Neural progenitor cell (in vitro differentiated cells): ENCODE results near the gene THRB. TPM values are rescaled to one million over a fixed set of nuclear protein-coding genes. Genes with fewer than 3 reads are reported as not detected.

Source experiments
- DNase-seq: peaks from one replicate; pipeline ENCODE4 v3.0.0-alpha.2; 2016; ENCODE audit warnings: low spot score
- H2AFZ ChIP-seq: fragments of 200-600 bp; sonication (generic); replicated peaks from 2 replicates; pipeline ENCODE4 v1.6.1; 2016; ENCODE audit warnings: antibody characterized with exemption
- H3F3A ChIP-seq: fragments of 200-600 bp; sonication (generic); 2 replicates; pipeline ENCODE4 v1.6.1; 2016; ENCODE audit warnings: antibody characterized with exemption, low read depth
- H3K27ac ChIP-seq: fragments of 200-600 bp; sonication (generic); 2 replicates; pipeline ENCODE4 v1.5.1; 2016; ENCODE audit warnings: mild to moderate bottlenecking
- H3K27me3 ChIP-seq: fragments of 200-600 bp; sonication (generic); 2 replicates; pipeline ENCODE4 v1.6.1; 2016; ENCODE audit warnings: mild to moderate bottlenecking, moderate library complexity
- H3K36me3 ChIP-seq: fragments of 200-600 bp; sonication (generic); 2 replicates; pipeline ENCODE4 v1.5.1; 2016
- H3K4me1 ChIP-seq: fragments of 200-600 bp; sonication (generic); 2 replicates; pipeline ENCODE4 v1.6.1; 2016; ENCODE audit warnings: mixed run types
- H3K4me2 ChIP-seq: fragments of 200-600 bp; sonication (generic); 2 replicates; pipeline ENCODE4 v1.6.1; 2016
- H3K4me3 ChIP-seq: fragments of 200-600 bp; sonication (generic); 2 replicates; pipeline ENCODE4 v1.5.1; 2016
- H3K79me2 ChIP-seq: fragments of 200-600 bp; sonication (generic); 2 replicates; pipeline ENCODE4 v1.6.1; 2016; ENCODE audit warnings: low read depth
- H3K9ac ChIP-seq: fragments of 200-600 bp; sonication (generic); 2 replicates; pipeline ENCODE4 v1.6.1; 2016
- H3K9me3 ChIP-seq: fragments of 200-600 bp; sonication (generic); 2 replicates; pipeline ENCODE4 v1.5.1; 2016; ENCODE audit warnings: low read depth
- H4K20me1 ChIP-seq: fragments of 200-600 bp; sonication (generic); 2 replicates; pipeline ENCODE4 v1.6.1; 2016; ENCODE audit warnings: low read depth
- H3K27ac Mint-ChIP-seq: 3 replicates; pipeline ENCODE4 v1.8.0; 2021; ENCODE audit warnings: mixed read lengths
- H3K27me3 Mint-ChIP-seq: 2 replicates; pipeline ENCODE4 v1.8.0; 2022; ENCODE audit warnings: low read depth, mild to moderate bottlenecking, inconsistent platforms, moderate library complexity, mixed read lengths; ENCODE audit not compliant: insufficient read depth
- H3K36me3 Mint-ChIP-seq: 3 replicates; pipeline ENCODE4 v1.8.0; 2021; ENCODE audit warnings: mixed read lengths
- H3K4me1 Mint-ChIP-seq: 3 replicates; pipeline ENCODE4 v1.8.0; 2021; ENCODE audit warnings: mixed read lengths
- H3K4me3 Mint-ChIP-seq: 3 replicates; pipeline ENCODE4 v1.8.0; 2021; ENCODE audit warnings: mild to moderate bottlenecking, moderate library complexity, mixed read lengths
- H3K9me3 Mint-ChIP-seq: 3 replicates; pipeline ENCODE4 v1.8.0; 2020; ENCODE audit warnings: mixed read lengths
- CTCF ChIP-seq: fragments of 200-600 bp; sonication (generic); IDR thresholded peaks from 2 replicates; pipeline ENCODE4 v1.5.1; 2017; ENCODE audit warnings: antibody characterized with exemption, mild to moderate bottlenecking
- EZH2 ChIP-seq: fragments of 200-600 bp; sonication (generic); IDR thresholded peaks from 2 replicates; pipeline ENCODE4 v1.6.1; 2017; ENCODE audit warnings: antibody characterized with exemption, mild to moderate bottlenecking, moderate library complexity
- EZH2phosphoT487 ChIP-seq: fragments of 200-600 bp; sonication (generic); IDR thresholded peaks from 2 replicates; pipeline ENCODE4 v1.6.1; 2017; ENCODE audit warnings: antibody characterized with exemption
- total RNA-seq: library from RNA; depleted of rRNA; stranded (reverse); fragments of >200 nt; gene quantifications from 2 replicates; pipeline ENCODE4 v1.2.3, GENCODE V29; 2015; ENCODE audit warnings: low replicate concordance

The THRB gene
- total RNA-seq, 1 donor from 2014 or later = 1.2 TPM

GRCh38 chr3:24354230-24354629 is 140.4 kb downstream of the THRB start:
- Mint-ChIP-seq H3K9me3 (no peaks in the 10 kb centered on the region), H3K4me3 (no peak overlapping the region), H3K27ac (no peak overlapping the region), H3K36me3 (no peaks in the 10 kb centered on the region), H3K27me3 (peaks cover 3% of the 10 kb centered on the region), H3K4me1 (peaks cover 8% of the 10 kb centered on the region)
- Histone ChIP-seq H3K4me1 (peaks cover 11% of the 10 kb centered on the region), H3K4me2 (no peak overlapping the region), H3K27me3 (no peaks in the 10 kb centered on the region), H3F3A (no peaks in the 10 kb centered on the region), H2AFZ (no peak overlapping the region), H3K9me3 (no peaks in the 10 kb centered on the region), H3K36me3 (no peaks in the 10 kb centered on the region), H3K27ac (no peak overlapping the region), H3K79me2 (no peaks in the 10 kb centered on the region), H3K9ac (no peak overlapping the region), H3K4me3 (no peak overlapping the region), H4K20me1 (no peaks in the 10 kb centered on the region)
- no peak for DNase-seq
- TF ChIP-seq EZH2phosphoT487 (no peak), EZH2 (no peak), CTCF (no peak)

- Mint-ChIP-seq H3K36me3 (no peaks in the 10 kb centered on the region), H3K4me3 (no peak overlapping the region)
- TF ChIP-seq CTCF (no peak), EZH2phosphoT487 (no peak), EZH2 (no peak)
These were observed 141.6 kb downstream of the THRB start for GRCh38 chr3:24352893-24353553.

GRCh38 chr3:24351779-24352469 is 142.7 kb downstream of the THRB start:
- Histone ChIP-seq H2AFZ (peak overlapping the region; percentile 46), H3K27me3 (no peaks in the 10 kb centered on the region), H3K9ac (no peak overlapping the region), H3K36me3 (no peaks in the 10 kb centered on the region), H3K4me2 (no peak overlapping the region), H3K4me1 (peaks cover 11% of the 10 kb centered on the region), H4K20me1 (no peaks in the 10 kb centered on the region), H3F3A (no peaks in the 10 kb centered on the region), H3K27ac (no peak overlapping the region), H3K4me3 (no peak overlapping the region), H3K9me3 (no peaks in the 10 kb centered on the region), H3K79me2 (no peaks in the 10 kb centered on the region)
- TF ChIP-seq EZH2phosphoT487 (no peak), EZH2 (no peak), CTCF (no peak)
- H3K36me3 Mint-ChIP-seq = no peaks in the 10 kb centered on the region
- H3K9me3 Mint-ChIP-seq = no peaks in the 10 kb centered on the region
- peaks cover 8% of the 10 kb centered on the region for H3K4me1 Mint-ChIP-seq
- no peak overlapping the region for H3K4me3 Mint-ChIP-seq
- no peak overlapping the region for H3K27ac Mint-ChIP-seq
- DNase-seq = no peak
- H3K27me3 Mint-ChIP-seq = peaks cover 3% of the 10 kb centered on the region

More at GRCh38 chr3:24352893-24353553, 141.6 kb downstream of the THRB start:
- Histone ChIP-seq H3F3A (no peaks in the 10 kb centered on the region), H3K9ac (no peak overlapping the region), H3K27ac (no peak overlapping the region), H2AFZ (no peak overlapping the region), H3K4me3 (no peak overlapping the region), H3K27me3 (no peaks in the 10 kb centered on the region), H3K36me3 (no peaks in the 10 kb centered on the region), H4K20me1 (no peaks in the 10 kb centered on the region), H3K4me1 (peaks cover 11% of the 10 kb centered on the region), H3K79me2 (no peaks in the 10 kb centered on the region), H3K9me3 (no peaks in the 10 kb centered on the region), H3K4me2 (no peak overlapping the region)
- Mint-ChIP-seq H3K27me3 (peaks cover 3% of the 10 kb centered on the region), H3K9me3 (no peaks in the 10 kb centered on the region), H3K27ac (no peak overlapping the region), H3K4me1 (peaks cover 8% of the 10 kb centered on the region)
- DNase-seq = no peak
